CMK (cell line): ENCODE measurements around the gene OSTN.
"Not testable (repeated sequence)": the region's sequence is repeated elsewhere in the genome, so short reads cannot be mapped to it uniquely, and the experiment has no call there.

Experiments
- DNase-seq: peaks from one replicate; pipeline ENCODE4 v3.0.0-alpha.2; 2010; ENCODE audit warnings: low read depth

OSTN gene

GRCh38 chr3:191263850-191264249 is 64.8 kb downstream of the OSTN start:
- no peak for DNase-seq

DNA sequence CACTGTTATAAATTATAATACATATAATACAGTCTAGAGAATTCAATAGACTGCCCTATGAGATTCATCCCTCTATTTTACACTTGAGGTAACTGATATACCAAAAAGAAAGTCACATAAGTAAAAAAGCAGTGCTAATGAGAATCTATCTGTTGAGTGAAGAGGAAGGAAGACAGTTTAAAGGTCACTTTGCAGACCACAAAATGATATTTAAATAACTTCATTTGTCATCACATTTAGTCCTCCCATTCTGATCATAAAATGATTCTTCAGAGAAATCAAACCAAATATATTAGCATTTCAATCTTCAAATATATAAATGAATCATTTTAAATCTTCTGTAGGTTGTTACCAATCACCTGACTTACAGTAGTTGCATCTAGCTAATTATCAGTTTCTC is 69.7 kb downstream of the OSTN start:
- DNase-seq, result no peak

- DNase-seq, result no peak
These were observed 70.4 kb downstream of the OSTN start for GRCh38 chr3:191269289-191270085.

DNA sequence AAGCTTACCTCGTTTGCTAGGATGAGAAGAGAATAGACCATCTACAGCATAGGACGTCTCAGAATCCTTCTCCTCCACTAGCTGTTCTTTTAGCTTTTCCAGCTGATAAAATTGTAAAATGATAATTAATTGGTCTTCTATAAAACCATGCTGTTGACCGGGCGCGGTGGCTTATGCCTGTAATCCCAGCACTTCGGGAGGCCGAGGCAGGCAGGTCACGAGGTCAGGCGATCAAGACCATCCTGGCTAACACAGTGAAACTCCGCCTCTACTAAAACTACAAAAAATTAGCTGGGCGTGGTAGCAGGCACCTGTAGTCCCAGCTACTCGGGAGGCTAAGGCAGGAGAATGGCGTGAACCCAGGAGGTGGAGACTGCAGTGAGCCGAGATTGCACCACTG is 76.2 kb downstream of the OSTN start:
- DNase-seq, result not testable (repeated sequence)

- DNase-seq, result no peak
These were observed 76.7 kb downstream of the OSTN start for GRCh38 chr3:191275751-191276150.

DNA sequence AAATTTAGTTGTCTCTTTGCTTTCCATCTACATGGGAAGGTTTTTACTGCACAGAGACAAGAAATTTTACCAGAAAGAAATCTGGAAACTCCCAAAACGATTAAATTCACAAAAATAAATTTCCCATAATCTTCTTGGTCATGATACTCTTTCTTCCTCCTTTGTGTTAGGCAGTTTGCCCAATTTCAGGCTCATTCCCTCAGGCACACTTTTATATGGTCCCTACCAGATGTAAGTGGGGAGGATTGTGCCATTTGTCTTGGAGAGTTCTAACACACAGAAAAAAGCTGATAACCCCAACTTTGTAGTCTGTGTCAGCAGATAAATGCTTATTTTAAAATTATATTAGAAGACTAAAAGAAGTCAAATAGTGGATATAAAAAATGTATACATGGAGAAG is 81.1 kb downstream of the OSTN start:
- no peak for DNase-seq

GRCh38 chr3:191280882-191281281 is 81.8 kb downstream of the OSTN start:
- no peak for DNase-seq

GRCh38 chr3:191282251-191283185 is 83.5 kb downstream of the OSTN start:
- no peak for DNase-seq

DNA sequence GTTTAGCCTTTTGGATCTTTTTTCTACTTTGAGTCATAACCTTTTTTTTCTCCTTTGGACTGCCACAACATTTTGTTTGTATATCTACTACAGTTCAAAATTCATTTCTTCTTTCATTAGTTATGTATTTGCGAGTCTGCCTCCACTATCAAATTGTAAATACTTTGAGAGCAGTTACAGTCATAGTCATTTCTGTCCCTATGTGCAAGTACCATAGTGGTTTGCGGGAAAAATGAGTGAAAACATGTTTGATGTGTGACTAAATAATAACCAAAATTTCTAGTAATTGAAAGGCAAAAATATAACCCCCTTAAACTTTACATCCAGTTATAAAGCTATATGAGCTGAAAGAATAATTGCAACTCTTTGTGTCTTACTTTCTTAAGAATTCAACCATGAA is 84.4 kb downstream of the OSTN start:
- no peak for DNase-seq

- DNase-seq, result no peak
These were observed 91.4 kb downstream of the OSTN start for GRCh38 chr3:191290311-191291025.

- no peak for DNase-seq
These were observed 93.4 kb downstream of the OSTN start for GRCh38 chr3:191292243-191293015.

- DNase-seq, result no peak
These were observed 95.2 kb downstream of the OSTN start for GRCh38 chr3:191294291-191294690.

GRCh38 chr3:191296041-191296541 is 97.0 kb downstream of the OSTN start:
- DNase-seq, result no peak

DNA sequence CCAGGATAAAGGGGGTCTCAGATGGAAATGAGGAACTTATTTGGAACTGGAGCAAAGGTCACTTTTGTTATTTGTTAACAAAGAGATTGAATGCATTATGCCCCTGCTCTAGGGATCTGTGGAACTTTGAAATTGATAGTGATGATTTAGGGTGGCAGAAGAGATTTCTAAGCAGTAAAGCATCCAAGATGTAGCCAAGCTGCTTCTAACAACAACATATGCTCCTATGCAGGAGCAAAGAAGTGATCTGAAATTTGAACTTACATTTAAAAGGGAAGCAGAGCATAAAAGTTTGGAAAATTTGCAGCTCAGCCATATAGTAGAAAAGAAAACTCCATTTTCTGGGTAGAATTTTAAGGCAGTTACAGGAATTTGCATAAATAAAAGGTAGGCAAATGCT is 99.8 kb downstream of the OSTN start:
- no peak for DNase-seq

GRCh38 chr3:191300422-191300821 is 101.4 kb downstream of the OSTN start:
- DNase-seq, result no peak

- DNase-seq, result no peak
These were observed 102.0 kb downstream of the OSTN start for GRCh38 chr3:191301017-191301416.

- no peak for DNase-seq
These were observed 102.9 kb downstream of the OSTN start for GRCh38 chr3:191301782-191302411.

DNA sequence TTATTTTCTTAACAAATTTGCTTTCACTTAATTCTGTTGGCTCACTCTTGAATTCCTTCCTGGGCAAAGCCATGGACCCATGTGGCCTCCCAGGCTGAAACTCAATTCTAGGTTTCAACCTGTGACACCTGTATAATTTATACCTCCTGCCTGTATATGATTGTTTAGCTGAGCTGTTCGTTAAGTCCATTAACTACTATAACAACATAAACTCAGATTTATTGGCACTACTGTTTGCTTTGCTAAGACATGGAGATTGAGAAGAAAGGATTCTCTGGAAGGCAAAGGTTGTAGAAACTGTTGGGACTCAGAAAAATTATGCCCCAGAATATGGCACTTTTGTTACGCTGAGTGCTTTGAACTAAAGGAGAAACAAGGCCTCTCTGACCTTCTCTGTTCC is 103.4 kb downstream of the OSTN start:
- no peak for DNase-seq

- DNase-seq, result no peak
These were observed 104.6 kb downstream of the OSTN start for GRCh38 chr3:191303596-191303995.

DNA sequence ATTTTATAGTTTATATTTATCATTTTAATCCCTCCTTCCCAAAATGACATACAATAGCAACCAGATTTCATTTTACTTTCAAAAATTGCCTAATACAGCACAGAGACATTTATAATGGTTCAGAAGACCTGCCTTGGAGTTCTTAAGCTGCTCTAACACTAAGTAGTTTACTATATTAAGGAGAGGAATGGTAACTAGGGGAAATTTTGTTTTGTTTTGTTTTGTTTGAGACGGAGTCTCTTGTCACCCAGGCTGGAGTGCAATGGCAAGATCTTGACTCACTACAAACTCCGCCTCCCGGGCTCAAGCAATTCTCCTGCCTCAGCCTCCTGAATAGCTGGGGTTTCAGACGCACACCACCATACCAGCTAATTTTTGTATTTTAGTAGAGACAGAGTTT is 107.4 kb downstream of the OSTN start:
- no peak for DNase-seq

GRCh38 chr3:191307341-191307740 is 108.3 kb downstream of the OSTN start:
- no peak for DNase-seq
